HG03469 (cell line): Measurements from ENCODE around the gene SF3A2.
"Not testable (repeated sequence)": the region's sequence is repeated elsewhere in the genome, so short reads cannot be mapped to it uniquely, and the experiment has no call there.

Source experiments
- ATAC-seq: cut with Tn5 transposase; IDR thresholded peaks from one replicate; pipeline ENCODE4 v1.9.1; 2021; ENCODE audit warnings: mild to moderate bottlenecking, moderate library complexity, moderate number of reproducible peaks; ENCODE audit not compliant: unreplicated experiment

Gene SF3A2, protein sequence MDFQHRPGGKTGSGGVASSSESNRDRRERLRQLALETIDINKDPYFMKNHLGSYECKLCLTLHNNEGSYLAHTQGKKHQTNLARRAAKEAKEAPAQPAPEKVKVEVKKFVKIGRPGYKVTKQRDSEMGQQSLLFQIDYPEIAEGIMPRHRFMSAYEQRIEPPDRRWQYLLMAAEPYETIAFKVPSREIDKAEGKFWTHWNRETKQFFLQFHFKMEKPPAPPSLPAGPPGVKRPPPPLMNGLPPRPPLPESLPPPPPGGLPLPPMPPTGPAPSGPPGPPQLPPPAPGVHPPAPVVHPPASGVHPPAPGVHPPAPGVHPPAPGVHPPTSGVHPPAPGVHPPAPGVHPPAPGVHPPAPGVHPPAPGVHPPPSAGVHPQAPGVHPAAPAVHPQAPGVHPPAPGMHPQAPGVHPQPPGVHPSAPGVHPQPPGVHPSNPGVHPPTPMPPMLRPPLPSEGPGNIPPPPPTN

GRCh38 chr19:2236314-2237050 lies at the start of gene SF3A2, which contains the start of gene PLEKHJ1:
Gene SF3A2 (plus strand): TSS chr19:2236824. CDS start chr19:2243419, 6,595 bp downstream.
Gene PLEKHJ1 (minus strand): TSS chr19:2236329. CDS start chr19:2236248, 81 bp downstream.
- peak; percentile 41 for ATAC-seq

DNA sequence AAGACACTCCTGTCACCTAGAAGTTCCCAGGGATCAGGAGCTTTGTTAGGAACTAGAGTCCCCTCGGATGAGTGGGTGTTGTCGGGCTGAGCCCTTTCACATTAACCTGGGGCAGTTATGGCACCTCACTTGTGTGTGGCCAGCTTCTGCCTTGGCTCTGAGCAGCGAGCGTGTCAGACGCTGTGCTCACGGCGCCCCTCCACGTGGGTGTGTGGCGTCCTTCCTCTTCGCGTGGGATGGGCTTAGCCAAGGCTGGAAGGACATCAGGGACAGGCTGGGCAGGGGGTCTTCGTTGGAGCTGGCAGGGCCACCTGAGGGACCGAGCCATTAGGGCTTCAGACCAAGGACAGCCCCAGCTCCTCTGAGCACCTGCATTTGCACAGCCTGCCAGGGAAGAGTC lies 49.5 kb upstream of the SF3A2 start:
- ATAC-seq: no peak

DNA sequence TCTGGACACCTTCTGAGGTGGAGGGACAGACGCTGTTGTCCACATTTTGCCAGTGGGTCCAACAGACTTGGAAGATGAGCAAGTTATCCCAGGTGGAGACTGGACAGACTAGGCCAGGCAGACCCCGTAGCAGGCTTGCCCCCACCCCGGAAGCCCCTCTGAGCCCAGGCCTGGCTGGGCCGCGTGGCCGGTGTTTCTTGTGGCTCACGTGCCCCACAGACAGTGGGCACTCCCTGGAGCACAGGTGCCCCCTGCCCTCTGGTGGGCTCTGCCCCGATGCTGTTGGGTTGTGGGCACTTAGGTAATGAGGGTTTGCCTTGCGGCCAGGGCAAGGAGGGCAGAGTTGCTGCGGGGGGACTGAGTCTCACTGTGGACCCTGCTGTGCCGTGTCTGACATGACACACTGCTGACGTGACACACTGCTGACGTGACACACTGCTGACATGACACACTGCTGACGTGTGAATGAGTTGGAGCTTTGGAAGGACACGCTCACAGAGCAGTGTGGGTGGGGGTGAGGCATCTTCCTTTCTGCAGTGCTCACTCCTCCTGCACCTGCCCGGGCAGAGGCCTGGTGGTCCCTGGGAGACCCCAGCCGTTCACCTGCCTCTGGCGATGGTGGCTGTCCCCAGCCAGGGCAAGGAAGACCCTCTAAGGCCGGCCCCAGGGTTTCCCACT lies 47.8 kb upstream of the SF3A2 start:
- ATAC-seq: no peak

GRCh38 chr19:2189880-2190279 lies 46.7 kb upstream of the SF3A2 start:
- ATAC-seq: no peak

DNA sequence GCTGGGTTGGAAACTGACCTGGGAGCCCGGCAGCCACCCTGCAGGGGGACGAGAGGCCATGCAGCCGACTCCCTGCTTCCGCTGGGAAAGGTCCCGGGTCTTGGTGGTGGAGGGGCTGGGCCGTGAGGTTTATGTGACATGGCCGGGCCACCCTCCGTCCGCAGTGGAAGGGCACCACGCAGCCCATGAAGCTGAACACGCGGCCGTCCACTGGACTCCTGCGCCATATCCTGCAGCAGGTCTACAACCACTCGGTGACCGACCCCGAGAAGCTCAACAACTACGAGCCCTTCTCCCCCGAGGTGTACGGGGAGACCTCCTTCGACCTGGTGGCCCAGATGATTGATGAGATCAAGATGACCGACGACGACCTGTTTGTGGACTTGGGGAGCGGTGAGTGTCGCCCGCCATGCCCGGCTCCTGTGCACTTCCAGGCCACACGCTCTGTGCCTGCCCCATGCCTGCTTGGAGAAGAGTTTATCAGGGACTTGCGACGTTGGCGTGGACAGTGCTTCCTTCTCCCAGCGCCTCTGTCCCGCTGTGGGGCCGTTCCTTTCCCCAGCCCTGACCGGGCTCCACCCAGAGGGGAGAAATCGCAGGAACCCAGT lies 45.7 kb upstream of the SF3A2 start:
- no peak for ATAC-seq

DNA sequence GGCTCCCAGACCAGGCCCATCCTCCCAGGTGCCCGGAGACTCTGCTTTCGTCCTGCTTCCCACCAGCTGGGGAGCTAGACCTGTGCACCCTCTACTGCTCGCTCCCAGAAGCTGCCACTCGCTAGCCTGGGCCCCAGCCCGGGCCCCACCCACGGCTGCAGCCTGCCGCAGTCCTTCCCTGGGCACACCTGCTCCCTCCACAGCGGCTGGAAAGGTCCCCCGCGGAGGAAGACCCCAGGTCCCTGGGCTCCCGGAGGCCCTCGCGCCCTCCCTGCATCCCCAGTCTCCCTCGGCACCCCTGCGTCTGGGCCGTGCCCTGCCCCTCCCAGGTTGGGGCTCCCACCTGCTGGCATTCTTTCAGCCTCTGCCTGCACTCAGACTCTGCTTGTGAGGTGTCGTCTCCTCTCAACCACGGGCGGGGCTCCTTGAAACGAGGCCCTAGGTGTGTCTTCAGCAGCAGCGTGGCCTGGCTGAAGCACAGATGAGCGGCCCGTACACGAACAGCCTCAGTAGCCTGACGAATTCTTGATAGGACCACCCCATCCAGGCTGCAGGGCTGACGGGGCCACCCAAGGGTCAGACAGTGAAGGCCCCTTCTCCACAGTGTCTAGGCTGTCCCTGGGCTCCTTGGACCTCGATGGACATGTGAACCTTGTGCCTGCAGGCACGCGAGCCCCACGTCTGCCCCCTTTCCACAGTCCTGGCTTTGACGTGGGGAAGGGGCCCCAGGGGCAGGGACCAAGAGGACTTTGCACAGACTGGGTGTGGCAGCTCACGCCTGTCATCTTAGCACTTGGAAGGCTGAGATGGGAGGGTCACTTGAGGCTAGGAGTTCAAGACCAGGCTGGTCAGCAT lies 44.9 kb upstream of the SF3A2 start:
- no peak for ATAC-seq

DNA sequence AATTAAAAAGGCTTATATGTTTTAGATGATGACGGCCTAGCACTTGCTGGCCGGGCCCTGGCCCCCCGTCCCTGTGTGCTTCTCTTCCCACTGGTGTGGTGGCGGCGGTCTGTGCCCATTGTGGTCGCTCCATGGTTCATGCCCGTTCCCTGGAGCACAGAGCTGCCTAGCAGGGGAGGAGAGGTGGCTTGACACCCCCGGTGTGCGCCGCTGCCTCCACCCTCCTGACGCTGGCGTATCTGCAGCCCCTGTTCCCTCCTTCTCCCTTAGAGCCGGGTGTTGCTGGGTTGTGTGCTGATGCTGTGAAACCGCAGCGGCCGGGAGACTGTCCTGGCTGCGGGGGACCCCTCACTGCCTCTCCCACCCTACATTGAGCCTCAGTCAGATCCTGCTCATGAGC lies 43.8 kb upstream of the SF3A2 start:
- ATAC-seq: no peak

GRCh38 chr19:2193807-2194206 lies 42.8 kb upstream of the SF3A2 start:
- ATAC-seq: no peak

DNA sequence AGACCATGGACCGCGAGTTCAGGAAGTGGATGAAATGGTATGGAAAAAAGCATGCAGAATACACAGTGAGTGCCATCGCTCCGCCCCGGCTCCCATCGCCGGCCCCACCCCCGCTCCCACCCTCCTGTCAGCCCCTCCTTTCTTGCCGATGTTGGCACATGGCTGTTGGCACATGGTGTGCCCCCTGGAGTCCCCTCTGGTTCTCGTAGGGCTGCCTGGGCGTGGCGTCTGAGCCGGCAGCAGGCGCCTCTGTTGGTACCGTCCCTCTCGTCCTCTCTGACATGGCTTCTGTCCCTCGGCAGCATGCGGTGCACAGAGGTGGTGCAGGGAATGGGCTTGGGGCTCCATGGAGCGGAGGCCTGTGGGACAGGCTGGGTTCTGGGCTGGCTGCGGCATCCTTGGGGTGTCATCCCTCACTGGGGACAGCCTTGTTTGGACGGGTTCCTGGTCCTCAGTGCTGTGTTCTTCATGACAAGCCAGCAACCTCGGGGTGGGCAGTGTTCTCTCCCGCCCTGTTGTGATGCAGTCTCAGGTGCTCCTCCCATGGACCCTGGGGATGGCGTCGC lies 42.0 kb upstream of the SF3A2 start:
- no peak for ATAC-seq

- no peak for ATAC-seq
Observed at GRCh38 chr19:2195361-2195760, 41.3 kb upstream of the SF3A2 start.

- no peak for ATAC-seq
Observed at GRCh38 chr19:2195914-2196313, 40.7 kb upstream of the SF3A2 start.

- ATAC-seq: no peak
Observed at GRCh38 chr19:2197270-2197669, 39.4 kb upstream of the SF3A2 start.

GRCh38 chr19:2198317-2198716 lies 38.3 kb upstream of the SF3A2 start:
- ATAC-seq: no peak

DNA sequence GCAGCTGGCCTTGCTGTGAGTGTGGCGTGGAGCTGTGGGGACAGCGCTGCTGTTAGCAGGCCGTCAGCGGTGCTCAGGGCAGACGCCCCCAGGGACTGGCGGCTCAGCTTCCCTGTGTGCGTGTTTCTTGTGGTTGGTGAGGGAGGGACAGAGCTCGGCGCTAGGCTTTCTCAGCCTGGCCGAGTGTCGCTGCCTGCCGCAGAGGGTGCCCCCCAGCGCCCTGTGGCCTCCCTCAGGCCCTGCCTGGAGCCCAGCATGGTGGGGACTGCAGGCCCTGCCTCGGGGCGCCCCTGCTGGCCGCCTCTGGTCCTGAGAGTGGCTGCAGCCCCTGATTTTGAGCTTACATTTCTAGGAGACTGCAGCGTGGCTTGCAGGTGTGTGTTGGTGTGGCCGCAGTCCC lies 37.4 kb upstream of the SF3A2 start:
- no peak for ATAC-seq

DNA sequence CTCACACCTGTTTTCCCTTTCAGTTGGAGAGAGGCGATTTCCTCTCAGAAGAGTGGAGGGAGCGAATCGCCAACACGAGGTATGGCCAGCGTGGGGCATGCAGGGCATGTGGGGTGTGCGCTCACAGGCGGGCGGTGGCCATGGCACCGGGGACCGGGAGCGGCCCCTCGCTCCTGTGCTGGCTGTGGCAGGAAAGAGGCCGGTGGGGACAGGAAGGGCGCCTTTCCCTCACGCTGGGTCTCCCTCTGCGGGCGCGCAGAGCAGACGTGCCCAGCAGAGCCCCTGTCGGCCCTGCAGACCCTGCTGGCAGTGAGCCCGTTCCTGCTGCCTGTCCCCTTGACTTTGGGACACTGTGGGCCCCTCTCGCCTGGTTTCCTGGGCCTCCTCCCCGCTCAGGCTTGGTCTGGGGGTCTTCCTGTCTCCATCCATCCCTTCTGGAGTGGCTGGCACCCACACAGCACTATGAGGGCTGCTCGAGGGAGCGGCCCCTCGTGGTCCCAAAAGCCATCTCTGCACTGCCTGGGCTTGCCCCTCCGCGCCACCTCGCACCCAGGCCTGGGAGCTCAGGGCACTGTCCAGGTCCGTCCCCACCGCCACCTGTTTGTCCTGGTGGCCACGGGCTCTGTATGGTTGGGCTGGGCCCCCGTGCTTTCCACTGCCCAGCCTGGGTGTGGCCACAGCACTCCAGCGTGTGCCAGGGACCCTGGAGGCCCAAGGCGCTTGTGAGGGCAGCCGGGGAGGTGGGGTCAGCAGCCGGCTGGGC lies 36.6 kb upstream of the SF3A2 start:
- no peak for ATAC-seq

DNA sequence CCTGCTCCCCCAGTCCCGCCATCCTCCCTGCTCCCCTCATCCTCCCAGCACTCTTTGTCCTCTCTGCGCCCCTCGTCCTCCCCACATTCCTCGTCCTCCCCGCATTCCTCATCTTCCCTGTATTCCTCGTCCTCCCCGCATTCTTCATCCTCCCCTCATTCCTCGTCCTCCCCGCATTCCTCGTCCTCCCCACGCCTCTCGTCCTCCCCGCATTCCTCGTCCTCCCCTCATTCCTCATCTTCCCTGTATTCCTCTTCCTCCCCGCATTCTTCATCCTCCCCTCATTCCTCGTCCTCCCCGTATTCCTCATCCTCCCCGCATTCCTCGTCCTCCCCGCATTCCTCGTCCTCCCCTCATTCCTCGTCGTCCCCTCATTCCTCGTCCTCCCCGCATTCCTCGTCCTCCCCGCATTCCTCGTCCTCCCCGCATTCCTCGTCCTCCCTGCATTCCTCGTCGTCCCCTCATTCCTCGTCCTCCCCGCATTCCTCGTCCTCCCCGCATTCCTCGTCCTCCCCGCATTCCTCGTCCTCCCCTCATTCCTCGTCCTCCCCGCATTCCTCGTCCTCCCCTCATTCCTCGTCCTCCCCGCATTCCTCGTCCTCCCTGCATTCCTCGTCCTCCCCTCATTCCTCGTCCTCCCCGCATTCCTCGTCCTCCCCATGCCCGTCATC lies 35.9 kb upstream of the SF3A2 start:
- not testable (repeated sequence) for ATAC-seq

DNA sequence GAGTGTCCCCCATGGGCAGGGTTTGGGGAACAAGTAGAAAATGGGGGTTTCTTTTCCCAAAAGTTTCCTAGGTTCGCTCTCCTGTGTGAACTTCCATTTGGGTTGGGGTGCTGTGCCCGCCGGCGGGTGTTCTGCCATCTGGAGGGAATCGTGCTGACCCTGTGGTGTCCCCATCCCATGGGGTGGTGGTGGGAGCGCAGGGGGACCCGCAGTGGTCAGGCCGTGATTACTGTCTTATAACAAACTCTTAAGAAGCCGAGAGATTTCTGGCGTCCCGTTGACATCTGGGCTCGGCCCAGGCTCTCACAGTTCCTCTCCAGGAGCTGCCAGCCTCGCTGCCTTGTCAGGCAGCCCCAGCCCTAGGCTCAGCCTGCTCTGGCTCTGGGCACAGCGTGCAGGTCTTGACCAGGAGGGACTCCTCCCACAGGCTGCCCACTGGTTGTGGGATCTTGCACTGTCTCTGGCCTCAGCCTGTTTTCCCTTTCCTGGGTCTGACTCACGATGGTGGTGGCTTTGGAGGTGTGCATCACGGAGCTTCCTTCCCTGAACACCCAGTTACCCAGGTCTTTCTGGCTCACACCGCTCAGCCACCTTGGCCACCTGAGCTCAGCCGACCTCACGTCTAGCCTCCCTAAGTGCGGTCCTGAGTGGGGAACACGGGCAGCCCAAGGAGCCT lies 35.0 kb upstream of the SF3A2 start:
- ATAC-seq: no peak

- no peak for ATAC-seq
Observed at GRCh38 chr19:2202366-2202765, 34.3 kb upstream of the SF3A2 start.
